Measurements from ENCODE around the gene CYBC1. TPM values are rescaled to one million over a fixed set of nuclear protein-coding genes. Genes with fewer than 3 reads are reported as not detected.

CYBC1 gene
- polyA plus RNA-seq, 1 experiment, result 118 TPM

GRCh38 chr17:82442643-82443464 is 7.7 kb downstream of the CYBC1 start:
- TF ChIP-seq, protein P1, sequence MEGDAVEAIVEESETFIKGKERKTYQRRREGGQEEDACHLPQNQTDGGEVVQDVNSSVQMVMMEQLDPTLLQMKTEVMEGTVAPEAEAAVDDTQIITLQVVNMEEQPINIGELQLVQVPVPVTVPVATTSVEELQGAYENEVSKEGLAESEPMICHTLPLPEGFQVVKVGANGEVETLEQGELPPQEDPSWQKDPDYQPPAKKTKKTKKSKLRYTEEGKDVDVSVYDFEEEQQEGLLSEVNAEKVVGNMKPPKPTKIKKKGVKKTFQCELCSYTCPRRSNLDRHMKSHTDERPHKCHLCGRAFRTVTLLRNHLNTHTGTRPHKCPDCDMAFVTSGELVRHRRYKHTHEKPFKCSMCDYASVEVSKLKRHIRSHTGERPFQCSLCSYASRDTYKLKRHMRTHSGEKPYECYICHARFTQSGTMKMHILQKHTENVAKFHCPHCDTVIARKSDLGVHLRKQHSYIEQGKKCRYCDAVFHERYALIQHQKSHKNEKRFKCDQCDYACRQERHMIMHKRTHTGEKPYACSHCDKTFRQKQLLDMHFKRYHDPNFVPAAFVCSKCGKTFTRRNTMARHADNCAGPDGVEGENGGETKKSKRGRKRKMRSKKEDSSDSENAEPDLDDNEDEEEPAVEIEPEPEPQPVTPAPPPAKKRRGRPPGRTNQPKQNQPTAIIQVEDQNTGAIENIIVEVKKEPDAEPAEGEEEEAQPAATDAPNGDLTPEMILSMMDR (IDR thresholded peaks at IDR 0.05; ENCODE audit: insufficient read depth, low read depth, low read length), result no peak
- Histone ChIP-seq H3K4me3 (ENCODE audit: low read depth, low read length) (no peak overlapping the region), H3K36me3 (ENCODE audit: control insufficient read depth, insufficient read depth, low read length) (peaks cover 25% of the 10 kb centered on the region), H3K27me3 (ENCODE audit: control insufficient read depth, insufficient read depth, low read length) (no peaks in the 10 kb centered on the region)
- POLR2A ChIA-PET, result no interaction called here
- CTCF ChIA-PET, result interaction anchor here (0.6 to 1.7 kb wide), 3 partner anchors 12 to 34 kb away, joined by 3 read pairs; no protein-coding TSS in a partner anchor
- DNase-seq (ENCODE audit: low read depth), result no peak

DNA sequence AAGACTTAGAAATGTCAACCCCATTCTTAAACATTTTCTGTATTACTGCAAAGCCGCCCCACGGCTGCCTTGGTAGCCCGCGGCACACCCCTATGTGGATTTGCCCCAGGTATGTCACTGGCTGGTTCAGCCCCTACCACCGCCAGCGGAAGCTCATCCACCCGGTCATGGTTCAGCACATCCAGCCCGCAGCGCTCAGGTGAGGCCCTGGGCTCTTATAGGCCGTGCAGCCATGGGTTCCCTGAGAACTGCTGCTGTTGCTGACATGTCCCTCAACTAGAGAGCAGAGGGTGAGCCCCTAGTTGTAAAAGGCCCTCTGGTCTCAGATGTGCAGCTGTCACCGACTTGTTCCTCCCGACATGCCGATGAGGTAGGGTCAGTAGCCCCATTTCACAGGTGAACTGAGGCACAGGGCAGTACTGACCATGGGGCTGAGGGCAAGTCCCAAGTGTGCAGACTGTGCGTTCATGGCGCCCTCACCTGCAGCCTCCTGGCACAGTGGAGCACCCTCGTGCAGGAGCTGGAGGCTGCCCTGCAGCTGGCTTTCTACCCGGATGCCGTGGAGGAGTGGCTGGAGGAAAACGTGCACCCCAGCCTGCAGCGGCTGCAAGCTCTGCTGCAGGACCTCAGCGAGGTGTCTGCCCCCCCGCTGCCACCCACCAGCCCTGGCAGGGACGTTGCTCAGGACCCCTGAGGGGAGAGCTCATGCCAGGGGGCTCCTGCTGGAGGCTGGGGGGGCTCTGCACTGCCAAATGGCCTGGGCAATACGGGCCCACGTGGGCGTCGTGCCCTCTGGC is 8.7 kb downstream of the CYBC1 start:
- no peak for DNase-seq (ENCODE audit: low read depth)
- Histone ChIP-seq H3K4me3 (ENCODE audit: low read depth, low read length) (no peak overlapping the region), H3K27me3 (ENCODE audit: control insufficient read depth, insufficient read depth, low read length) (no peaks in the 10 kb centered on the region), H3K36me3 (ENCODE audit: control insufficient read depth, insufficient read depth, low read length) (peaks cover 27% of the 10 kb centered on the region)
- ChIA-PET POLR2A (no interaction called here), CTCF (interaction anchor here (0.6 to 1.7 kb wide), 3 partner anchors 13 to 35 kb away, joined by 3 read pairs; no protein-coding TSS in a partner anchor)
- TF ChIP-seq, protein P1 (IDR thresholded peaks at IDR 0.05; ENCODE audit: insufficient read depth, low read depth, low read length), result no peak

GRCh38 chr17:82440991-82441627 is 9.4 kb downstream of the CYBC1 start:
- ChIA-PET CTCF (no interaction called here), POLR2A (no interaction called here)
- H3K36me3 ChIP-seq (ENCODE audit: control insufficient read depth, insufficient read depth, low read length), result peaks cover 25% of the 10 kb centered on the region
- no peaks in the 10 kb centered on the region for H3K27me3 ChIP-seq (ENCODE audit: control insufficient read depth, insufficient read depth, low read length)
- H3K4me3 ChIP-seq (ENCODE audit: low read depth, low read length), result no peak overlapping the region
- TF ChIP-seq, protein P1 (IDR thresholded peaks at IDR 0.05; ENCODE audit: insufficient read depth, low read depth, low read length), result no peak
- DNase-seq (ENCODE audit: low read depth), result no peak

DNA sequence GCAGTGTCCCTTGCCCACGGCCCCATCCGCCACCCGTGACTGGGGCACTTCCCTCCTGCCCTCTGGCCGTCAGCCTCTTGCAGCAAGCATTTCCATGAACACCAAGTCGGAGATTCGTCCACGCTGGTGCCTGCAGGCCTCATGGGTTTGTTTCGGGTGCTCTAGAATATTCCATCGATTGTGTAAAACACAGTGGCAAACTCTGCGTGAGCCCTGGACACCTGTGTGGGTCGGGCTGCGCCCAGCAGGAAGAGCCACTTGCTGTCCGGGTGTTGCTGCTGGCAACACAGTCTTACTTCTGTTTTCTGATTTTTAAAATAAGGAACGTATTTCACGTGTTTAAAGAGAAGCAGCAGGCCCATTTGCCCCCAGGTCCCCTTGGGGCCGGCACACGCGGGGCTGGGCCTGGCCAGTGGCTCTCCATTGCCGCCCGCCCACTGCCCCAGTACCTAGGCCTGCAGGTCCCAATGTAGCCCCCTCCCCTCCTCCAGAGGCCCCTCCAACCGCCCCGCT is 10.0 kb downstream of the CYBC1 start:
- Histone ChIP-seq H3K36me3 (ENCODE audit: control insufficient read depth, insufficient read depth, low read length) (peaks cover 22% of the 10 kb centered on the region), H3K4me3 (ENCODE audit: low read depth, low read length) (no peak overlapping the region), H3K27me3 (ENCODE audit: control insufficient read depth, insufficient read depth, low read length) (no peaks in the 10 kb centered on the region)
- ChIA-PET POLR2A (no interaction called here), CTCF (no interaction called here)
- DNase-seq (ENCODE audit: low read depth), result no peak
- TF ChIP-seq, protein P1 (IDR thresholded peaks at IDR 0.05; ENCODE audit: insufficient read depth, low read depth, low read length), result no peak

Measured in BJ (cell line).